CD4-positive, alpha-beta T cell treated with Interleukin-12 subunit alpha and Interleukin-12 subunit beta, for 1 hour (primary cell): ENCODE results near the gene ATP8B3.

Experiments used
- DNase-seq: peaks from one replicate; pipeline ENCODE4 v3.0.0-alpha.2; 2020

The ATP8B3 gene

DNA sequence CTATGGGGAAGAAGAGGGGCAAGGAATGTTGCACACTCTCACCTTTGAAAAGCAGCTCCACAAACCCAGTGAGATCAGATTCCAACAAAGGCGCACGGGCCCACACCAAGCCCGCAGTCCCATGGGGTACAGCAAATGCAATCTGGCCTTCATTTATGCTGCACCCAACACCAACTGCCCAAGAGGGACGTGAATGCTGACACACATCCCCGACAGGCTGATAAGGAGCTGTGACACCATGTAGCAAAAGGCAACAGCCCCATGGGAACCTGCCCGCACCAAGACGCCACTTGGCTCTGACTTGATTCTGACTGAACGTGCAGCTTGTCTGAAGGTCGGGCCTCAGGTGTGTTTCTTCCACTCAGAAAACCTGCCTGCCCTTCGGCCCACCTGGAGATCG is 18.9 kb upstream of the ATP8B3 start:
- no peak for DNase-seq

DNA sequence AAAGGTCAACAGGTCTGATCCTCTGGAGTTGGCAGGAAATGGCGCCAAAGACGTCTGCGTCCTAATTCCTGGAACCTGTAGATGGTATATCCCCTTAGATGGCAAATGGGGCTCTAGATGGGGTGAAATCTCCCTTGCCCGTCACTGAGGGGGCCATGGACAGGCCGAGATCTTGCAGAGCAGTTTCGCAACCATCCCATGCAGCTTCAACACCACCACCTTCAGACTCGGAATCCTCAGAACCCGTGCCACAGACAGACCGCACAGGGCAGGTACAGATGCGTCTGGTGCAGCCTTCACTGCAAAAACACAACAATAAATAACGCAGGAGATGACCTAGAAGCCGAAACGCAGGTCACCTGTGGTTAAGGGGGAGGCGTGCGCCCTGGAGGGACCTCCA is 18.5 kb upstream of the ATP8B3 start:
- no peak for DNase-seq

DNA sequence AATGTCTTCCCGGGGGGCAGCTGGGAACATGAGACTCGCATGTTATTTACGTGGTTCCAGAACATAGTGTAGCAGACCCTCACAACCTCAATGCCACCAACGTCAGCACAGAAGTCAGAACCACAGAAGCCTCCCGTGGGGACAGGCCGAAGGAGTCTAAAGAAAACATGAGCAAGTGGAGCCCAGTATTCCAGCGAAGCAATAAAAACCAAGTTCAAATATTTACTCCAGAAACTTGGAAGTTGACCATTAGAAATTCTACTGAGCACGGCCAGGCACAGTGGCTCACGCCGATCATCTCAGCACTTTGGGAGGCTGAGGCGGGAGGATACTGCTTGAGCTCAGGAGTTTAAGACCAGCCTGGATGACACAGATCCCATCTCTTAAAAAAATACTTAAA is 17.9 kb upstream of the ATP8B3 start:
- no peak for DNase-seq

DNA sequence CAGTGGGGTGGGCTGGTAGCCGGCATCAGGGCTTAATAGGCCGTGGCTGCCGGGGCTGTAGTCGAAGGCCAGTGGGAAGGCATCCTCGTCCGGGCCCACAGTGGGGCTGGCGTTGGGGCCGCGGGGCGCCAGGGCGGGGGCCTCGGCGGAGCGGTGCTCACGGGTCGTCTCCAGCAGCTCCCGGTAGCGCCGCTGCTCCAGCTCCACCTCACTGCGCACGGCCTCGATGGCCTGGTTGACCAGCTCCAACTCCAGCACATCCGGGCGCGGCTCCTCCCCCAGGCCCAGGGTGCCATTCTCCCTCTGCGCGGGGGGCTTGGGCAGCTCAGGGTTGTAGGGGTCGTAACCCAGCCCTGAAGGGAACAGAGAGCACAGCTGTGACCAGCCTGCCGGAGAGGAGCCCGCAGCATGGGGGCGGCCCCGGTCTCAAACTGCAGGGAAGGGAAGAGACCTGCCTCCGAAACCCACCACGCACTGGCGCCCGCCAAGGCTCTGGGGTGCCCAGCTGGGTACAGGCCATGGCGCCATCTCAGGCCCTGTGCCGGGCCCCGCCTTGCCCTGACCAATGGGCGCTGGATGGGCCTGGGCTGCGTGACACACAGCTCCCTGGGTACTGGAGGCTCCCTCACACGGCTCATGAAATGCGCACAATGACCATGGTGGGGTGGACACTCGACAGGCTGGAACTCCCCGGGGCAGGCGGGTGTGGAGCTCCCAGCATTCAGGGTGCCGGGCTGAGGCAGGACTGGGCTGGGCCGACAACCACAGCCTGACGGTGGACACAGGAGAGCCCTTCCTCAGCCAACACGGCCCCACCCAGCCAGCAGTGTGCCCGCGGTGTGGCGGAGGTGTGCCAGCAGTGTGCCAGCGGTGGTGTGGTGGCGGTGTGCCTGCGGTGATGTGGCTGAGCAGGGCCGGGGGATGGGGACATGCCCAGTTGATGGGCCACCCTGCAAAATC is 16.5 kb upstream of the ATP8B3 start:
- no peak for DNase-seq

DNA sequence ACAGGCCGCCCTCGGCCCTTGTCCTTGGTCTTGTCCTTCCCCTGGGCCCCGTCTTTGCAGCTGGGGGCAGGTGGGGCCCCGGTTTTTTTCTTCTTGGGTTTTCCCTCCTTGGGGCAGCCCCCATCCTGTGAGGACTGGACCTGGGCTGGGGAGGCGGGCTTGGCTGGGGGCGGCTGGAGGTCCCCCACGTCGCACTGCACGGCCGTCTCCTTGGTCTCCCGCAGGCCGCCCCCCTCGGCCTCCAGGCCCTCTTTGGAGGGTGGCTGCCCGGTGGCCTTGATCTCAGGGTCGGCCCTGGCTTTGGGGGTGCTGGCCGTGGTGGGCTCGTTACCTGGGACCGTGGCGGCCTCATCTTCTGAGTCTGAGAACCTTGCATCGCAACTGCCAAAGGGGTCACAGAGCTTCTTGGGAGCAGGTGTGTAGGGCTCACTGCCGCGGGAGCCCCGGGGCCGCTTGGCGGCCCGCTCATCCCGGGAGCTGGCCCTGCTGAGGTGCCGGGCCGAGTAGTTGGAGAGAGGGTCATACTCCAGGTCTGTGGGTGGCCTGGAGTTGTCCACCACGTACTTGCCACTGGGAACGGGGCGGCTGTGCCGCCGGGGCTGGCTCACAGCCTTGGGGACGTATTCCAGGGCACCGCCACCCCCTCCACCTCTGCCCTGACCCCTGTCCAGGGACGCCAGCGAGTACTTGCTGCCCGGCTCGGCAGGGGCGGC is 15.6 kb upstream of the ATP8B3 start:
- DNase-seq, result no peak

DNA sequence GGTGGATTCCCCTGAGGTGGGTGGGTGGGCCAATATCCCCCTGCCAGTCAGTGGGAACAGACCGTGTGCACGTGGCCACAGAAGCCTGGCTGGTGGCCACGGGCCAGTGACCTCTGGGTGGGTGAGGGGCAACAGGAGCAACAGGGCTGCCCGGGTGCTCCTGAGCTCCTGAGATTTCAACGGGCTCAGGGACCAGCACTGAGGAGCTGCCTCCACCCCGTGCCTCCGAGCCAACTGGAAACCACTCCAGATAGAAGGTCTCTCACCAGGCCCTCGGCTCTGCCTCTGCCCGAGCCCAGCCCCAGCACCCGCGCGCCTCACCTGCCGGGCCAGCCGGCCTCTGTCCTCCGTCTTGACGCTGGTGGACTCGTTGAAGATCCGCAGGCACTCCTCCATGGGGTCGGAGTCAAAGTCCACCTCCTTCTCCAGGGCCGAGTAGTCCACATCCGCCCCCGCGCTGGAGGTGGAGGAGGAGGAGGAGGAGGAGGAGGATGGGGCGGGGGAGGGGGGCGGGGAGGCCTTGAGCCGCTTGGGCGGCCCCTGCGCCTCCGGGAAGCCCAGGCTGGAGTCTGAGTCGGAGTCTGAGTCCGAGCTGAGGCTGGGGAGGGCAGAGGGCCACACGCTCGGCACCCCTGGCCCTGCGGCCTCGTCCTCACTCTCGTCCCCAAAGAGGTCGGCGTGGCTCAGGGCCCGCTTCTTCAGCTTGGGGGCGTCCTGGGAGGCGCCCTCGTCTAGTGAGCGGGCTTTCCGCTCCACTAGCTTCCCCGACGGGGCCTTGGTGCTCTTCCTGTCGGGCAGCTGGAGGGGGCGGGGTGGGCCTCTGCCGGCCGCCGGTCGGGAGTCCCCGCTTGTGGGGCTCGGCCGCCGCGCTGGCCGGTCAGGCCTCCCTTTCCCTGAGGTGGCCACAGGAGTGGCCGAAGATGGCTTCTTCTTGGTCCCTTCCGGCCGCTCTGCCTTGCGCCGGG is 14.8 kb upstream of the ATP8B3 start:
- no peak for DNase-seq

DNA sequence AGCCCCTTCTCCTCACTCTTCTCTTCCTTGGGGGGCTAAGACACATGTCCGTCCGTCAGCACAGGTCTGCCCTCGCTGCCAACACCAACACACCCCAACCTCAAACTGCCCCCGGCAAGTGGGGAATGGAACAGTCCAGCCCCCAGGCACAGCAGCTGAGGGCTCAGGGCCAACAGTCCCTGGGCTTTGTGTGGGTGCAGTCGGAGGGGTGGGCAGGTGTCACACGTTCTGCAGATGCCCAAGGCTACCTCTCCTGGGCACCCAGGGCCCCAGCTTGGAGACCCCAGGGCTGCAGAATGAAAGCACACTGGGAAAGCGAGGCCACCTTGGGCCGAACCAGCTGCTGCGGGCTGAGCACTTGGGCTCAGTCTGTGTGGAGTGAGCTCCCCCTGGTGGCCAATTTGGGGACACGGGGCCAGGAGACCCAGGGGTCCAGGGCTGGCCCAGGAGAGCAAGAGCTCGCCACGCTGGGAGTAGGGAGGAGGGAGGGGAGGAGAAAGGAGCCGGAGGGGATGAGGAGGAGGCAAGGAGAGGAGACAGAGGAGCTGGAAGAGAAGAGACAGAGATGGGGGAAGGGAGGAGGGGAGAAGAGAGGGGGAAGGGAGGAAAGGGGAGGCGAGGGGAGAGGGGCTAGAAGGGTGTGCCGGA is 14.0 kb upstream of the ATP8B3 start:
- peak; percentile 81 for DNase-seq

DNA sequence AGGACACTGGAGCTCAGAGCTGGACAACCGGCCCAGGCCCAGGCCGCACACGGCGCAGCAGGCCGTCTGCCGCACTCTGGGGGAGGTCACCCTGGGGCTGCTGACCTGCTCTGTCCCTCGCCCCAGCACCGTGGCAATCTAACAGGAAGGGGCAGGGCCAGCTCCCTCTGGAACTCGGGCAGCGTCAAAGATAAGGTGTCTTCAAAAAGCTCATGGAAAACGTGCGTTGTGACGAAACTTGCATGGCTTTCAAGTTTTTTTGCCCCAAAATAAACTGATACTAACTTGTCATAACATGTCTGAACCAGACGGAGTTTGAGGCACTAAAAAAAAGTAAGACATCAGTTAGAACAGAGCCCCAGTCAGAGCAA is 12.2 kb upstream of the ATP8B3 start:
- DNase-seq, result no peak

DNA sequence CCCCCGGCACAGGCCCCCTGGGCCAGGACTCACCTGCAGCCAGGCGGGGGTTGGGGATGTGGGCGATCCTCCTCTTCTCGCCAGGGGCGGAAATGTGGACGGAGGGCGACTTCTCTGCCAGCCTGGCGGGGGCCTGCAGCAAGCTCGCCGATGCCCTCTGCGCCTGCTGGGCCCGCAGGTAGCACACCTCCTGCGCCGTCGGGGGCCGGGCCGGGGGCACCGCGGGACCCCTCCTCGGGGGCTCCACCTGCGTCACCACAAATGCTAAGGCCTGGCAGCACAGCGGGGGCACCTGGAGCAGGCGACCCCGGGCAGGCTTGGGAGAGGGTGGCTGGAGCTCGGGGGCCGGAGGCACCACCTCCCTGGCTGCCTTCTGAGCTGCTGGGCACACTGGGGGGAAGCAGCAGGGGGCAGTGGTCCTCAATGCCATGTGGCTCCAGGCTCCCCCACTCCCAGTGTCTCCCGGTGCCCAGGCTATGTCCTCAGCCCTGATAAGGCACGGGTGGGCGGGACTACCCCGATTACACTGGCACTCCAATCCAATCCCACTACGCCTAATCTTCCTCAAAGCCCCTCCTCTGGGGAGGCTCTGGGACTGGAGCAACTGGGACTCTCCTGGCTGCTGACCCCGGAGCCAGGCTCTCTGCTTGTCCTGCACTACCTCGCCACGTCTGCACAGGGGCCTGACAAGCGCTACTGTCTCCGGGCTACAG is 11.6 kb upstream of the ATP8B3 start:
- DNase-seq, result no peak

DNA sequence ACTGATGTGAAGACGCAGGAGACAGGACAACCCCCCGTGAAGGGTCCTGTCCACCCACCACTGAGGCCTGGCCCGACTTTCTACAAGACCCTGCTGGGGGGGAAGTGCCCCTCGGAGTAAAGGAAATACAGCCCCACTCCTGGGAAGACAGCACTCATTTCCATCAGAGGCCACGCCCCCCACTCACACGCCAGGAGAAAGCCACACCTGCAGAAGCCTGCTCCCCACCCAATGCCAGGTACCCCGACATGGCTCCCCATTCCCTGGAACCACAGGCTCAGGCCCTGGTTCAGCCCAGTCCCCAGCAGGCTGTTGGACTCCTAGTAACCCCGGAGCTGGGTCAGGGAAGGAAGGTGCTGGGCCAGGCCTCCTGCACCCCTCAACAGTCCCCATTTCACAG is 10.9 kb upstream of the ATP8B3 start:
- no peak for DNase-seq

DNA sequence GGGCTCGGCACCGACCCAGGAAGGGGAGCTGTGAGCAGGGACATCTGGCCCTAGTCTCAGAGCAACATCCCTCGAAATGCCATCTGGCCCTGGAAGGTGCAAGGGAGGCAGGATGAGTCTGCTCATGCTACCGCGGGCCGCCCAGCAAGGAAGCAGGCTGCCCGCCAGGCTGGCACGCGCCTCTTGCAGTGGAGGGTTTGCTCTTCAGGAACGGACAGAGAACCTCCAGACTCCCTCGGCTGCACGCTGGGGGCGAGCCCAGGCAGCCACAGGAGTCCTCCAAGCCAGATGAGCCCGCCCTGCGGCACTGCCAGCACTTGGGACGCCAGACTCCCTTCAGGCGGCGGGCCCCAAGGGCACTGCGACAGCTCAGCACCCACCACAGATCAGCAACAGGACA is 10.1 kb upstream of the ATP8B3 start:
- no peak for DNase-seq

DNA sequence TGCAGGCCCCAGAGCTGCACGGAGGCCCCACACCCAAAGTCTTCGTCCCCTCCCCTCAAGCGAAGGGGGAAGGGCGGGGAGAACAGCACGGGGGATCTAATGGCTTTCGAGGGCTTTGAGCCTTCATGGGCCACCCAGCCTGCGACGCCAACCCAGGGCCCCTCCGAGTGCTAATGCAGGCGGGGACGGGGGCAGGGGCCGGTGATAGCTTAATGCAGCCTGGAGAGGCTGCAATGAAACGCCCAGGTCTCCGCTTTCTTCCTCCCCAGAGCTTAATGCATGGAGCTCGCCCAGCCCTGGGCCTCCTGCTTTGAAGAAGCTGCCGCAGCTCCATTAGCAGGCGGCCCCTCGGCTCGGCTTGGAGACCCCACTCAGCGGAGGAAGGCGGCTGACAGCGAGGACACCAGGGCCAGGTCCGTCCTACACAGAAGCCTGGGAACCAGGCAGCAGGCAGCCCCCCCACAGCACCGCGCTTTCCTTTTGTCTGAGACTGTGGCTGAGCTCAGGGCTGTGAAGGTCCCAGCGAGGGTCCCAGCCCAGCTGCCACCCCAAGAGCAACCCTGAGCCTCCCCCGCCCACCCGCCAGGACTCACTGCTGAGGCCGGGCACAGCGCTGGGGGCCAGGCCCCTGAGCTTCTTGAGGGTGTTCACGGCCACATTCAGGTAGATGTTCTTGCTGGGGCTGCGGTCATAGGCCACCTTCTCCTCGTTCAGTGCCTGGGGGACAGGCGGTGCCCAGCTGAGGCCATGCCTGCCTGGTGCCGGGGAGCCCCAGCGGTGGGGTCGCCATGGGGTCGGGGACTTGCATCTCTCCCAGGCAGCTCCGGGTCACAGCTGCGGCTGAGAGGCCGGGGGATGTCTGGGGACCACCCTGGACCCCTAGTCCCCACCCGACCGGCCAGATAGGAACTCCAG is 7.5 kb upstream of the ATP8B3 start:
- no peak for DNase-seq

DNA sequence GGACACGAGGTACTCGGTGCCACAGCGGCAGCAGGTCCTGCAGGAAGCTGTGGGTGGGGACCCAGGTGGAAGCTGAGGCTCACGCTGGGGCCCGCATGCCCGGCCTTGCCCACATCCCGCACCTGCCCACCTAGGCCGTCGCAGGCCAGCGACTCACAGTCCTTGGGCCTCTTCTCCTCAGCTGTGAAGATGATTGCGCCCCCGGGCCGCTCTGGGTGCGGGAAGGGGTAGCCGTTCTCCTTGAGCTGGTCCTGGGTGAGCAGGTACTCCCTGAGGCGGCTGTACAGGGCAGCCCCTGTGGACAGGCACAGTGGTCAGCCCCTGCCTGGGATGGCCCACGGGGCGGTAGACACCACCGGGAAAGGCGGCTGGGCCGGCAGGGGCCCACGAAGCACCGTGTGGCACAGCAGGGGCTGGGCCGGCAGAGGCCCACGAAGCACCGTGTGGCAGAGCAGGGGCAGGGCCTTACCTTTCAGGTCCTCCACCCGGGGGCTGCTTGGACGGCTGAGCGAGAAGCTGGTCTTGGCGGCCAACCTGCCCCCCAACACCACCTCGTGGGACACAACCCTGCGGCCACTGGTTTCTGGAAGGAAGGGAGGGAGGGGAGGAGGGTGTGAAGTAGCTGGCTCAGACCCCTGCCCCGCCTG is 6.6 kb upstream of the ATP8B3 start:
- DNase-seq, result no peak

DNA sequence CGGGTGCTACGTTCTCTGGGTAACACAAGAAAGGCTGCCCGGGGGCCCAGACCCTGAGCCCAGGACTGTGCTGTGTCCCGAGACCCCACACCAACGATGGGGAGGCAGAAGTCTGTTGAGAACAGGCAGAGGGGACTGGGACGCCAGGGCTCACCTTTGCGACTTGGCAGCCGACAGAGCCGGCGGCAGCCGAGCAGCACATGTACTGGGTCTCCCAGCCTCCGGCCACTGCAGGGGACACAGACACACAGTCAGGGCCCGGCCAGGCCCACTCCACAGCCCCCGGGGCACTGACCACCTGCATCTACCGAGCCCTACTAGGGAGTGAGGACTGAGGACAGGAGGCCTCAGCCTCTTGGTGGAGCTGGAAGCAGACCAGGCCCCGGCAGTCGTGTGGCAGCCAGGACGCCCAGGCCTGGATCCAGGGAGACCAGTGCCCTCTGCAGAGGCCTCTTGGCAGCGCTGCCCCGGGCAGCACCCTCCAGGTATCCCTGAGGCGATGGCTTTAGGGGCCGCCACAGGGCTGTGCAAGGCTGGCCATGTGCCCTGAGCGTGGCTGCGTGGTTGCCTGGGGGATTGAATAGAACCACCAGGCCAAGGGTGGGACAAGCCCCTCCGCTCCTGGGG is 5.6 kb upstream of the ATP8B3 start:
- DNase-seq, result no peak

DNA sequence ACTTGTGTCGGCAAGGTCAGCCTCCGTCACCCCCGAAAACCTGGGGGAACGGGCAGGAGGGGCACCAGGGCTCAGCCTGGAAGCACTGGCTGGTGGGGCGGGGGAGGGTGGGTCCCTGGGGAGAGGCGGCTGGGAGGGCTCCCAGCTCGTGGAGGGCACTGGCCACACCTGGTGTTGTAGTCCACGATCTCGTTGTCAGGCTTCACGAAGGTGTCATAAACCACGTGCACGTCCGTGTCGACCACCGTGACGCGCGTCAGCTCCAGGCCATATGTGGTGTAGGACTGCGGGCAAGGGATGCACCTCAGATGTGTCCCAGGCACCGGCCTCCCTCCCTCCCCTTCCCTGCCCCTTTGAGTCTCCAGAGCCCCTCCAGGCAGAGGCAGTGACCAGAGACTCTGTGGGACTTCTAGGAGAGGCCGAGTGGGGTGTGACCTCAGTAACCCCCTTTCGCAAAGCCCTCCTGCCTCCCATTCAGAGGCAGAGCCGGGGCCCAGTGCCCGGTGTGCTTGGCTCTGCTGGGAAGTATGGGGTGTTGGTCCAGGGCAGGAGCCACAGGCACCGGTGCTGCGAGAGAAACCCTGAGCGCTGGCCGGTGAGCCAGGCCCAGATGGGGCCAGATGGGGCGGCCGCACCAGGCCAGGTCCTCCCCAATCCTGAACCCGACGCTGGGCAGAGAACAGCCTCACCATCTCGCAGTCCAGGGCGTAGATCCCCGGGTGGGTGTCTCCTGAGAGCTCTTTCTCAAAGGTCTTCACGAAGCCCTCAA is 4.6 kb upstream of the ATP8B3 start:
- DNase-seq, result no peak

DNA sequence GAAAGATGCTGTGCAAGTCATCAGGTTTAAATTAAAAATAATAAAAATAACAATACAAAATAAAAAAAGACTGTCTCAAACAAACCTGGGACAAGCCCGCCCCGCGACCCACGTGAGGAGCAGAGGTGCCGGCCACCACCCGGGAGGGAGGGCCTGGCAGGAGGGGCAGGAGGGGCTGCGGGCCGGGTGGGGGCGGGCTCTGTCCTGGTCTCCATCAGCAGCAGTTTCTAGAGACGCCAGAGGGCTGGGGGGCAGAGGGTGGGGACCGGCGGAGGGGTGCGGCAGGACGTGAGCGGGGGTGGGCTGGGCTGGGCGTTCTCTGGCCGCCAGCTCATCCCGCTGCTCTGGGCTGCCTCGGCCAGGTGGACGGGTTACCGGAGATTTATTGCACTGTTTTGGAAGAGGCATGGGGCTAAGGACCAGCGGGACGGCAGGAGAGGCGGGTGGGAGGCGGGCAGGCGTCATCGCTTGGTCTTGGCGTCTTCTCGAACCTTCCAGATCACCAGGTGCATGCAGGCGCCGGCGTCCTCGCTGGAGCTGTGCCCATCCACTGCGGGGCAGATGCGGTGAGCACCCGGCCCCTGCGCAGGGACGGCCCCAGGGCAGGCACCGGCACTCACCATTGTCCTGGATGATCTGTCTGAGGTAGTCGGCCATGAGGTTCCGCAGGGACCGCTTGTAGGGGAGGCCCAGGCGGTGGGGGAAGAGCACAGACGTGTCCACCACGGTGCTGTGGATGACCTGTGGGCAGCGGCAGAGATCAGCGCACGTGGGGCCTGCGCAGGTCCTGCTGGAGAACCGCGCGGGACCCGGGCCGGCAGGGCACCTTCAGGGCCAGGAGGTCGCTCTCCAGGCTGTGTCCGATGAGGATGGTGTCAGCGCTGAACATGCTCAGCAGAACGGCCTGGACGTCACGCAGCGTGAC is 3.8 kb upstream of the ATP8B3 start:
- DNase-seq, result no peak

DNA sequence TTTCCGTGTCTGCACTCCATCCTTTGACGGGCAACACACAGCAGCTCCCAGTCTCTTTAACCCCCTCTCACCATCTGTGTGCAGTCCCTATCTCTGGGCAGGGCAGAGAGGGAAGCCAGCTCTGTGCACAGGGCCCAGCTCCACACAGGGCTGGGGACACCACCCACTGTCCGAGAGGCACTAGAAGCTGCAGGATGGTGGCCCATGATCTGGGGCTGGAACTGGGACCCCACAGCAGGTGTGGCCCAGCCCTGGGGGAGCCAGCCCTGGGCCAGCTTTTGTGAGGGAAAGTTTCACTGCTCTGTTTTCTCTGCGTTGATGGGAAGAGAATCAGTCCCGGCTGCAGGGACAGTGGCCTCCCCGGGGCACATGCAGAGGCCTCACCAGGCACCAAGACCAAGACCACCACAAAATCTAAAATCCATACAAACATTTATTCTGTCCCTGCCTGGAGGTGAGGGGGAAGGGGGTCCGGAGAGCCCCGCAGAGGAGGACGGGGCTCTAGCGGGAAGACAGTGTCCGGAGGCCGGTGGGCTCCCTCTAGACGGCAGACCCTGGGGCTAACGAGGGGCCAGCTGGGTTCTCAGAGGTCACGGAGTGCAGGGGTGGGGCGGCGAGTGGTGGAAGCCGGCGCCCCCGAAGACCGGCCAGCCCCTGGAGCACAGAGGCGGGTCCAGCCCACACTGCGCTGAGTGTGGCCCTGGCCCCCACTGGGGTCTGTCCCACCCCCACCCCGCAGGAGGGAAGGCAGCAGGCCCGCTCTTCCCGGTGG is 2.9 kb upstream of the ATP8B3 start:
- DNase-seq, result no peak
